ENCODE results near the gene SRRM3.

Gene SRRM3

GRCh38 chr7:76336094-76336493, 134.4 kb downstream of the SRRM3 start:
- no peaks in the 10 kb centered on the region for H3K27me3 ChIP-seq (ENCODE audit: control insufficient read depth, low read length)
- peaks cover 63% of the 10 kb centered on the region for H4K20me1 ChIP-seq (ENCODE audit: control insufficient read depth, insufficient read depth, low read depth, low read length)
- no peak overlapping the region for H3K4me3 ChIP-seq (ENCODE audit: low read length)
- H3K9me3 ChIP-seq (ENCODE audit: control insufficient read depth, insufficient read depth, low read length) = no peaks in the 10 kb centered on the region
- no peaks in the 10 kb centered on the region for H3K9me2 ChIP-seq (replicated peaks; ENCODE audit: control insufficient read depth, low read length)
- peaks cover 99% of the 10 kb centered on the region for H3K79me2 ChIP-seq (ENCODE audit: control insufficient read depth, low read length)
- TF ChIP-seq EZH2phosphoT487 (IDR thresholded peaks at IDR 0.05; ENCODE audit: borderline replicate concordance, low read length) (no peak), CTCF (IDR thresholded peaks at IDR 0.05; ENCODE audit: low read depth, low read length, poor library complexity, severe bottlenecking) (no peak)
- no peak overlapping the region for H3K4me2 ChIP-seq (ENCODE audit: low read length)
- H3K36me3 ChIP-seq (ENCODE audit: control insufficient read depth, low read length) = peaks cover 85% of the 10 kb centered on the region
- H3K27ac ChIP-seq (ENCODE audit: low read depth, low read length) = no peak overlapping the region
- 0 out of 2 replicates have a peak, but pooled peaks cover 6% of the 10 kb centered on the region for H3F3A ChIP-seq (ENCODE audit: control insufficient read depth, insufficient read depth)
- 0 out of 2 replicates have a peak, but pooled peaks cover 3% of the 10 kb centered on the region for H3K4me1 ChIP-seq (ENCODE audit: control insufficient read depth, low read length)
